Activated CD8-positive, alpha-beta memory T cell treated with anti-CD3 and anti-CD28 coated beads for 36 hours (primary cell): Measurements from ENCODE around the gene HCN2. TPM values are rescaled to one million over a fixed set of nuclear protein-coding genes. Genes with fewer than 3 reads are reported as not detected.
"Not testable (repeated sequence)": the region's sequence is repeated elsewhere in the genome, so short reads cannot be mapped to it uniquely, and the experiment has no call there.

ENCODE experiments used
- CTCF ChIA-PET: fragments of 350-600 bp; sonication (Branson Sonifier 250); formaldehyde crosslinking; loops from one replicate; lab custom pipeline; 2021; ENCODE audit warnings: antibody characterized with exemption; lab: Charles Lee
- POLR2A ChIA-PET: fragments of 350-600 bp; sonication (Branson Sonifier 250); formaldehyde crosslinking; loops from one replicate; lab custom pipeline; 2021; ENCODE audit warnings: antibody characterized with exemption; lab: Charles Lee
- total RNA-seq, 2 experiments: library from RNA; stranded (reverse); gene quantifications; one replicate each; pipeline ENCODE4 v1.2.3, GENCODE V29; 2021

HCN2 gene
- total RNA-seq, 2 experiments from 2014 or later = 0.40 to 0.55 TPM

GRCh38 chr19:623175-623916 lies 33.7 kb downstream of the HCN2 start:
- CTCF ChIA-PET = interaction anchor here (1.1 kb wide), 1 partner anchor 19 kb away, joined by 3 read pairs; no protein-coding TSS in a partner anchor
- POLR2A ChIA-PET = interaction anchor here (1.1 kb wide), 1 partner anchor 19 kb away, joined by 3 read pairs; no protein-coding TSS in a partner anchor

GRCh38 chr19:623974-624373 lies 34.3 kb downstream of the HCN2 start:
- POLR2A ChIA-PET = interaction anchor here (1.1 kb wide), 1 partner anchor 20 kb away, joined by 3 read pairs; no protein-coding TSS in a partner anchor

GRCh38 chr19:624433-625109 lies 34.9 kb downstream of the HCN2 start:
- CTCF ChIA-PET = no interaction called here
- POLR2A ChIA-PET = no interaction called here

More at GRCh38 chr19:623974-624373, 34.3 kb downstream of the HCN2 start:
- CTCF ChIA-PET = no interaction called here

GRCh38 chr19:625257-625656 lies 35.6 kb downstream of the HCN2 start:
- POLR2A ChIA-PET = interaction anchor here (0.9 kb wide), 1 partner anchor 13 kb away, joined by 3 read pairs; no protein-coding TSS in a partner anchor
- CTCF ChIA-PET = no interaction called here

GRCh38 chr19:626566-626965 lies 36.9 kb downstream of the HCN2 start:
- POLR2A ChIA-PET, CTCF ChIA-PET: not testable (repeated sequence)

- ChIA-PET POLR2A (no interaction called here), CTCF (no interaction called here)
These were observed 38.5 kb downstream of the HCN2 start for GRCh38 chr19:628168-628567.

- POLR2A ChIA-PET = not testable (repeated sequence)
- CTCF ChIA-PET = interaction anchor here (1.0 kb wide), 1 partner anchor 17 kb away, joined by 3 read pairs; no protein-coding TSS in a partner anchor
These were observed 39.8 kb downstream of the HCN2 start for GRCh38 chr19:629515-629914.

- POLR2A ChIA-PET = no interaction called here
- CTCF ChIA-PET = interaction anchor here (1.0 kb wide), 1 partner anchor 17 kb away, joined by 3 read pairs; no protein-coding TSS in a partner anchor
These were observed 40.5 kb downstream of the HCN2 start for GRCh38 chr19:629961-630714.

GRCh38 chr19:632579-633067 lies 42.9 kb downstream of the HCN2 start:
- ChIA-PET POLR2A (interaction anchor here (0.6 to 1.0 kb wide), 2 partner anchors 8 to 27 kb away, joined by 3 to 10 read pairs; no protein-coding TSS in a partner anchor), CTCF (interaction anchor here (0.9 to 1.2 kb wide), 3 partner anchors 20 to 122 kb away, joined by 3 read pairs; no protein-coding TSS in a partner anchor)

- ChIA-PET CTCF (interaction anchor here (1.2 kb wide), 1 partner anchor 28 kb away, joined by 3 read pairs; no protein-coding TSS in a partner anchor), POLR2A (interaction anchor here (1.0 to 1.2 kb wide), 2 partner anchors 22 to 26 kb away, joined by 5 to 10 read pairs; no protein-coding TSS in a partner anchor)
These were observed 43.5 kb downstream of the HCN2 start, which contains the start of gene POLRMT for GRCh38 chr19:633068-633785. Gene POLRMT (minus strand): TSS chr19:633537. CDS start chr19:633512, 25 bp downstream.

GRCh38 chr19:633786-634639 lies 44.3 kb downstream of the HCN2 start:
- ChIA-PET POLR2A (interaction anchor here (1.2 kb wide), 1 partner anchor 23 kb away, joined by 5 read pairs; no protein-coding TSS in a partner anchor), CTCF (interaction anchor here (0.7 kb wide), 1 partner anchor 21 kb away, joined by 3 read pairs; no protein-coding TSS in a partner anchor)

- ChIA-PET POLR2A (no interaction called here), CTCF (interaction anchor here (0.9 kb wide), 1 partner anchor 26 kb away, joined by 3 read pairs; no protein-coding TSS in a partner anchor)
These were observed 45.4 kb downstream of the HCN2 start for GRCh38 chr19:634975-635652.

- ChIA-PET CTCF (no interaction called here), POLR2A (no interaction called here)
These were observed 49.2 kb downstream of the HCN2 start for GRCh38 chr19:638906-639252.

- CTCF ChIA-PET = no interaction called here
- POLR2A ChIA-PET = no interaction called here
These were observed 49.8 kb downstream of the HCN2 start, which contains the start of gene FGF22 for GRCh38 chr19:639253-640160. Gene FGF22 (plus strand): TSS chr19:639879. CDS start chr19:639926, 47 bp downstream.

GRCh38 chr19:640161-640558 lies 50.5 kb downstream of the HCN2 start:
- ChIA-PET POLR2A (no interaction called here), CTCF (no interaction called here)
